Tibial nerve (tissue), 4 donors: ENCODE measurements around the gene SRSF2. TPM values are rescaled to one million over a fixed set of nuclear protein-coding genes. Genes with fewer than 3 reads are reported as not detected.
A peak's percentile ranks its signal among the peaks of the same experiment; 100 is the strongest.

Experiments
- DNase-seq, 2 donors: peaks; one replicate each; pipeline ENCODE4 v3.0.0-alpha.2; 2019; ENCODE audit warnings: low spot score in 2 of 2
- H3K27ac ChIP-seq, 4 donors: fragments of 200-600 bp; sonication (generic) in 3 of 4; one replicate each; pipeline ENCODE4 v1.5.1; 2017 to 2019; ENCODE audit warnings: mild to moderate bottlenecking in 1 of 4
- H3K27me3 ChIP-seq, 2 donors: fragments of 200-600 bp; sonication (generic) in 1 of 2; one replicate each; pipeline versions ENCODE4 v1.5.1 to v1.6.0; 2017 to 2019
- H3K36me3 ChIP-seq, 3 donors: fragments of 200-600 bp; sonication (generic); one replicate each; pipeline ENCODE4 v1.5.1; 2018 to 2019
- H3K4me1 ChIP-seq, 4 donors: fragments of 200-600 bp; sonication (generic) in 3 of 4; one replicate each; pipeline ENCODE4 v1.5.1; 2017 to 2019
- H3K4me3 ChIP-seq, 4 donors: fragments of 200-600 bp; sonication (generic) in 3 of 4; one replicate each; pipeline ENCODE4 v1.5.1; 2017 to 2019; ENCODE audit warnings: mild to moderate bottlenecking in 1 of 4, moderate library complexity in 1 of 4
- H3K9me3 ChIP-seq, 4 donors: fragments of 200-600 bp; sonication (generic) in 3 of 4; one replicate each; pipeline ENCODE4 v1.5.1; 2017 to 2019
- EP300 ChIP-seq, 2 donors: sonication (generic); formaldehyde crosslinking; IDR thresholded peaks; one replicate each; pipeline ENCODE4 v1.6.1; 2017; ENCODE audit warnings: antibody characterized with exemption in 2 of 2, mild to moderate bottlenecking in 1 of 2
- POLR2A ChIP-seq, 2 donors: fragments of 450-650 bp; IDR thresholded peaks; one replicate each; pipeline ENCODE4 v1.6.1; 2017; ENCODE audit warnings: antibody characterized with exemption in 2 of 2, mild to moderate bottlenecking in 2 of 2, moderate library complexity in 2 of 2
- WGBS, 2 donors: methylation state at CpG; one replicate each; pipeline ENCODE4 v1.1.5; 2018; 5-methylcytosine and 5-hydroxymethylcytosine counted together
- total RNA-seq, 4 donors: library from RNA; depleted of rRNA; stranded (reverse); fragments of >200 nt; gene quantifications; one replicate each; pipeline ENCODE4 v1.1.0, GENCODE V29; 2016
- TF ChIP-seq, protein P1 (sequence below), 5 experiments: fragments of 200-600 bp in 3 of 5; fragments of 450-650 bp in 2 of 5; sonication (generic) in 3 of 5; IDR thresholded peaks; one replicate each; pipeline ENCODE4 v1.5.1; 2016 to 2019; ENCODE audit warnings: antibody characterized with exemption in 5 of 5, mild to moderate bottlenecking in 3 of 5, moderate library complexity in 2 of 5

The SRSF2 gene
- total RNA-seq, 4 donors from 2014 or later: 196 to 452 (median 271) TPM

DNA sequence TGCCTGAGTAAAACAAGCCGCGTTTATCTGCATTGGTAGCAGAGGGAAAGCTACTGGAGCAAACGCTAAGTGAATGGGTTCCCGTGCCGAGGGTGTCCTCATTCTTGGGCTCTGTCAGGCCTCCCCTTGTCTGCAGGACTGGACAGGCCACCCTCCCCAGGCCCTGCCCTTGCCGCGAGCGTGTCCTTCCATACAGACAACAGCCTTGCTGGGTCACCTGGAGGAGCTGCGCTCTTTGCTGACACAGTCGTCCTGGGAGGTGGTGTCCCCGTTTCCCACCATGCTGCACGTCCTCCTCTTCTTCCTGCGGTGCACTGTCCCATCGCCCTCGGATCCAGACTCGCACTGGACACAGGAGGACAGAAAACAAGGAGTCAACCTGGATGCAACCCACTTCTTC lies 18.6 kb downstream of the SRSF2 start:
- H3K4me1 ChIP-seq: peaks cover 0 to 44% (median 12%) of the 10 kb centered on the region in 4 donors
- H3K27ac ChIP-seq: no peak overlapping the region
- no peaks in the 10 kb centered on the region for H3K27me3 ChIP-seq
- no peak for DNase-seq
- WGBS, 2 donors: 87 to 88% methylated on average over 16 of the region's 16 CpGs
- TF ChIP-seq EP300 (IDR thresholded peaks at IDR 0.05) (no peak), POLR2A (IDR thresholded peaks at IDR 0.05) (no peak)
- TF ChIP-seq, protein P1, sequence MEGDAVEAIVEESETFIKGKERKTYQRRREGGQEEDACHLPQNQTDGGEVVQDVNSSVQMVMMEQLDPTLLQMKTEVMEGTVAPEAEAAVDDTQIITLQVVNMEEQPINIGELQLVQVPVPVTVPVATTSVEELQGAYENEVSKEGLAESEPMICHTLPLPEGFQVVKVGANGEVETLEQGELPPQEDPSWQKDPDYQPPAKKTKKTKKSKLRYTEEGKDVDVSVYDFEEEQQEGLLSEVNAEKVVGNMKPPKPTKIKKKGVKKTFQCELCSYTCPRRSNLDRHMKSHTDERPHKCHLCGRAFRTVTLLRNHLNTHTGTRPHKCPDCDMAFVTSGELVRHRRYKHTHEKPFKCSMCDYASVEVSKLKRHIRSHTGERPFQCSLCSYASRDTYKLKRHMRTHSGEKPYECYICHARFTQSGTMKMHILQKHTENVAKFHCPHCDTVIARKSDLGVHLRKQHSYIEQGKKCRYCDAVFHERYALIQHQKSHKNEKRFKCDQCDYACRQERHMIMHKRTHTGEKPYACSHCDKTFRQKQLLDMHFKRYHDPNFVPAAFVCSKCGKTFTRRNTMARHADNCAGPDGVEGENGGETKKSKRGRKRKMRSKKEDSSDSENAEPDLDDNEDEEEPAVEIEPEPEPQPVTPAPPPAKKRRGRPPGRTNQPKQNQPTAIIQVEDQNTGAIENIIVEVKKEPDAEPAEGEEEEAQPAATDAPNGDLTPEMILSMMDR (IDR thresholded peaks at IDR 0.05): no peak
- H3K36me3 ChIP-seq: peaks cover 14 to 94% (median 43%) of the 10 kb centered on the region in 3 donors
- H3K4me3 ChIP-seq: no peak overlapping the region
- no peaks in the 10 kb centered on the region for H3K9me3 ChIP-seq

DNA sequence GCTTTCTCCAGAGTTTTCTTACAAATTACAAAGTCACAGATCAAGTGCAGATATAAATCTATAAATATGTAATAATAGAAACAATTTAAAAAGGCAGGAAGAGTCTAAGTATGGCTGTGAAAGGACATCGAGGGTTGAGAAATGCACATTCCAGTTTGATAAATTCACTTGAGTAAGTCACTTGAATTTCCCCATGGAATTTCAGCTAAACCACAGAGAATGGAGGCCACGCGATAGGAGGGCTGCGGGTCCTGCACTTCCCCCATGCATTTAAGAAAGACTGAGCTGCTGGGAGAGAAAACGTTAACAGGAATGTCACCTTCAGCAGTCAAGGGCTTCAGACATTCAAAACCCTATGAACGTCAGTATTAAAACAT lies 20.3 kb downstream of the SRSF2 start:
- peaks cover 0 to 40% (median 12%) of the 10 kb centered on the region in 4 donors for H3K4me1 ChIP-seq
- no peaks in the 10 kb centered on the region for H3K27me3 ChIP-seq
- peak in 1 of 2 donors; percentile 8 for DNase-seq
- peaks cover 14 to 87% (median 37%) of the 10 kb centered on the region in 3 donors for H3K36me3 ChIP-seq
- no peaks in the 10 kb centered on the region for H3K9me3 ChIP-seq
- H3K4me3 ChIP-seq: no peak overlapping the region
- TF ChIP-seq, protein P1 (IDR thresholded peaks at IDR 0.05): no peak
- H3K27ac ChIP-seq: peak overlapping the region in 3 of 4 donors; percentile 61 to 76 (median 63)
- 66 to 76% methylated on average over 6 of the region's 6 CpGs for WGBS, 2 donors

DNA sequence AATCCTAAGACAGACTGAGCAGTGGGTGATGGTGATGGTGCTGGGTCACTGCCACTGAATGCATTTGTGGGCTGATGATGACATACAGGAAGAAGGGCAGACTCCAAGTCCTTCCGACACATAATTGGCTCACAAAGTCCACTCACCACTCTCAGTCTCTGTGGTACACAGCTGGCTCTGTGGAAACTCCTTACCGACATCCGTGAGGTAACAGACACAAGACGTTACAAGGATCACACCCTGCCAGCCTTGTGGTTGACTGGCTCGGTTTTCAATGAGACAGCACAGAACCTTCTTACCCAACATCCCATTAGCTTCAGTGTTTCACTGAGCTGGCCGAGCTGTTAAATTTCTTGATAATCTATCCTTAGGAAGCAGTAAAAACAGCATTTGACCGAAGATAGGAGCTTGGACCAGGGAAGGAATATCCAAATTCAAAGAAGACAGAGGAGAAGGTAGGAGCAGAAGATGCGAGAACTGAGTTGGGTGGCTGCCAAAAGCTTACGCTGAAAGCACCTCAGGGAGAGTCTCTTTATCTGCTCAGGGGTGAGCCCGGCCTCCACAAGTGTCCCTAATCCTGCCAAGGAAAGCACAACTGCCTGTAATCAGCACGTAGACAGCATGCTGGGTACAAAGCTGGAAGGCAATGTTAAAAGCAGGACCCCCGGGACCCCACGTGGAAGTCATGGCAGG lies 20.8 kb downstream of the SRSF2 start:
- peak; percentile 17 to 53 for DNase-seq
- H3K4me1 ChIP-seq: peaks cover 0 to 44% (median 14%) of the 10 kb centered on the region in 4 donors

DNA sequence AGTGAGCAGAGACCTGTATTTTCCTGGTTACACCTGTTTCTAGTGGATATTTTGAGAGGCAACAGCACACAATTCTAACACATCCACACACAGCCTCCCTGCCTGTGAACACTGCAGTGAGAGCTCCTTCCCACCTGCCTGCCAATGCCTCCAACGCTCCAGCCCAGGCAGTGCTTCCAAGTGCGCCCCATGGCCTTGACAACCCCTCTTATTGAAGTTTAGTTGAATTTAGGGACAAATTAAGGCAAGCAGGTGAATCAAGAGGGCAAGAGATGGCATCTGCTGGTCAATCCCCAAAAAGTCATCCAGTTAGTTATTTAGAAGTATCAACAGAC lies 21.7 kb downstream of the SRSF2 start:
- Histone ChIP-seq H3K27ac (peak overlapping the region in 3 of 4 donors; percentile 15 to 76 (median 61)), H3K4me1 (peaks cover 0 to 45% (median 17%) of the 10 kb centered on the region in 4 donors), H3K27me3 (no peaks in the 10 kb centered on the region), H3K9me3 (no peaks in the 10 kb centered on the region), H3K36me3 (peaks cover 14 to 73% (median 26%) of the 10 kb centered on the region in 3 donors), H3K4me3 (no peak overlapping the region)
- TF ChIP-seq POLR2A (IDR thresholded peaks at IDR 0.05) (no peak), EP300 (IDR thresholded peaks at IDR 0.05) (no peak)
- TF ChIP-seq, protein P1 (IDR thresholded peaks at IDR 0.05): no peak
- 94 to 96% methylated on average over 2 of the region's 2 CpGs for WGBS, 2 donors
- no peak for DNase-seq

More for the DNA sequence above, 20.8 kb downstream of the SRSF2 start:
- Histone ChIP-seq H3K9me3 (no peaks in the 10 kb centered on the region), H3K36me3 (peaks cover 14 to 82% (median 32%) of the 10 kb centered on the region in 3 donors), H3K27ac (peak overlapping the region in 3 of 4 donors; percentile 61 to 76 (median 63)), H3K27me3 (no peaks in the 10 kb centered on the region), H3K4me3 (no peak overlapping the region)
- 64 to 68% methylated on average over 13 of the region's 13 CpGs for whole genome bisulfite sequencing, 2 donors
- TF ChIP-seq EP300 (IDR thresholded peaks at IDR 0.05) (peak in 1 of 2 donors; percentile 77), POLR2A (IDR thresholded peaks at IDR 0.05) (no peak)

DNA sequence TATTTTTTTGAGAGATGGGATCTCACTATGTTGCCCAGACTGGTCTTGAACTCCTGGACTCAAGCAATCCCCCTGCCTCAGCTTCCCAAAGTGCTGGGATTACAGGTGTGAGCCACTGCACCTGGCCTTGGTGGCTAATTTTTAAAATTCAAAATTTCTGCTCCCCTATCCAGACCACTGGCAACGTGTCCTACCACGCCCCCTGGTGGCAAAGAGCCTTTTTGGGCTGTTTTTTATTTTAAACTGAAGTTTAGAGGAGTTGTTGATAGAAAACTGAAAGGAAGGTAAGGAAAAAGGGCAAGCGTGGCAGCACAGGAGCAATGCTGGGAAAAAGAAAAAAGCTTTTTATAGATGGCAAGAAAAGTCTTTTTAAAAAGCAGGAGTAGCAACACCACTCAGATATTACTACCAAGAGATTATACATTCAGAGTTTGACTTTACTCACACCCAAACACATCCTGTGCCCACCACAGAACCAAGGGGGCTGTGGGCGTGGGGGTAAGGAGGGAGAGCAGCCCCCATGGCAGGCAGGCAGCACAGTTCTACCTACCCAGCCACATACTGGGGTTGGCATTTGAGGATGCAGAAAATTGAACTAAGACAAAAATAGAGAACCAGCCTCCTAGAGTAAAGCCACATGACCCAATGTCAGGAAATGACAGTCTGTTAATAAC lies 22.2 kb downstream of the SRSF2 start:
- Histone ChIP-seq H3K4me1 (peaks cover 0 to 45% (median 17%) of the 10 kb centered on the region in 4 donors), H3K27ac (peak overlapping the region in 3 of 4 donors; percentile 55 to 61 (median 55)), H3K36me3 (peaks cover 12 to 68% (median 21%) of the 10 kb centered on the region in 3 donors), H3K9me3 (no peaks in the 10 kb centered on the region), H3K27me3 (no peaks in the 10 kb centered on the region), H3K4me3 (no peak overlapping the region)
- 19 to 20% methylated on average over 4 of the region's 4 CpGs for WGBS, 2 donors
- no peak for TF ChIP-seq POLR2A (IDR thresholded peaks at IDR 0.05)
- TF ChIP-seq, protein P1 (IDR thresholded peaks at IDR 0.05): peak; percentile 76 to 88 (median 78)
- peak in 1 of 2 donors; percentile 33 for TF ChIP-seq EP300 (IDR thresholded peaks at IDR 0.05)
- peak; percentile 78 to 89 for DNase-seq
